ENCODE data around the gene NR0B2.
"Not testable (repeated sequence)": the region's sequence is repeated elsewhere in the genome, so short reads cannot be mapped to it uniquely, and the experiment has no call there.

Gene NR0B2

DNA sequence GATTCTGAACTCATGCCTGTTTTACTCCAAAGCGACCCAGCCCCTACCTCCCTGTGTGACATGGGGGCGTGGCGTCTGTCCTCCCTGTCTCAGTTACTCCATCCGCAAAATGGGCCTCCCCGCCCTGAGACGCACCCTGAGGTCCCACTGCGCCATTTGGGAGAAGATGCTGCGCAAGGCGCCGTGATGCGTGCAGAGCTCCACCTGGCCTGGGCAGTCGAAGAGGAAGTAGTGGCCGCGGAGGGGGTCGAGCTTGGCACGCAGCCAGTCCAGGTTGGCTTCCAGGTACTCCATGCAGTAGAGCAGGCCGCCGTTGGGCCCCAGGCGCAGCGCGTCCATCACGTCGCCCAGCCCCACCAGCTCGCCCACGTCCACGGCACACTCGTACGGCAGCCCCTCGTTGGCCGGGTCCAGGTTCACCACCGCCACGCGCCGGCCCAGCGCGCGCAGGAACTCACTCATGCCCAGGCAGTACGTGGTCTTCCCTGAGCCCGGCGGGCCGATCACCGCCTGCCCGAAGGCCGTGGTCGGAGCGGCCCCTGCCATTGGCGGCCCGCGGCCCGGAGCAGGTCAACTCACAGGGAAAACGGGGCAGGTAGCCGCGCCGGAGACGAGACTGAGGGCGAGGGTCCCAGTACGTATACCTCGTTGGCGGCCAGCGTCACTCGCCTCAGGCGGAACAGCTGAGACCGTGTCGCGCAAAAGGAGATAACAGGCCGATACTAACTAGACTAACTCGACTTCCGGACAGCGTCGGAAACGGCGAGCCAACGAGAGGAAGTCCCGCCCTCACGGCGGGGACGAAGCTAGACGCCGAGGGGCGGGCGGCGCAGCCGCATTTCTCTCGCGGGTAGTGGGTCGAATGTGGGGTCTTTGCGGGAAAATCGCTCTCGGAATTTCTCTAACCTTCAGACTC is 24.0 kb downstream of the NR0B2 start, which contains the start of gene GPN2:
Gene GPN2 (minus strand): TSS at position 733 of the 916 bp plus-strand sequence. CDS start 187 bp downstream, at position 546.
- peak; percentile 89 for DNase-seq (ENCODE audit: low spot score)

DNA sequence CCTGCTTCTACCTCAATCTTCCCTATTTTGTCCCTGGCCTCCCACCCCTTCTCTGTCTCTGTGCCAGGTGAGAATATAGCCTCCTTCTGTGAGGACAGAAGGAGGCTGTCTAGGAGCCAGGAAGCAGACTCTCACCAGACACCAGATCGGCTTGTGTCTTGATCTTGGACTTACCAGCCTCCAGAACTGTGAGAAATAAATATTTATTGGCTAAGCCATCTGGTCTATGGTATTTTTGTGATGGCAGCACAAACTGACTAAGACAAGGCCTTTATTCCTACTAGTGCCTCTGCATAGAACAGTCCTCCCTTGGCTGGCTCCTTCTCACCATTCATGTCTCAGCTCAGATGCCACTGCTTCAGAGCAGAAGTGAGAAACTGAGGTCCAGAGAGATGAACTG is 25.5 kb downstream of the NR0B2 start:
- no peak for DNase-seq (ENCODE audit: low spot score)

DNA sequence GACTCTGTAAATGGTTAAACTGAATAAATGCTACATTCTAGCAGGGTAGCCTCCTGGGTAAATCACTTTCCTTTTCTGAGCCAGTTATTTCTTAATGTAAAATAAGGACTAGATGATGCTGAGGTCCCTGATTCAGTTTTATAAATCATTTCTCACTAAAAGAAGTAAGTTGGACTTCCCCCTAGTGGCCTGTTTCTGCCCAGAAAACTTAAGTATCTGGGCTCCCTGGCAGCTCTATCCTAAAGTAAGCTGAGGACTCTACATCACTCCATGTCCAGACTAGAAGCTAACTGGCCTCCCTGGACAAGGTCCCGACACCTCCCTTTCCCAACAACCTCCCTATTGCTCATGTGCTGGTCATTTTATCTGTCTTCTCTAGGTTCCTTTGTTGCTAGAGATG is 26.6 kb downstream of the NR0B2 start:
- DNase-seq (ENCODE audit: low spot score), result peak; percentile 68

DNA sequence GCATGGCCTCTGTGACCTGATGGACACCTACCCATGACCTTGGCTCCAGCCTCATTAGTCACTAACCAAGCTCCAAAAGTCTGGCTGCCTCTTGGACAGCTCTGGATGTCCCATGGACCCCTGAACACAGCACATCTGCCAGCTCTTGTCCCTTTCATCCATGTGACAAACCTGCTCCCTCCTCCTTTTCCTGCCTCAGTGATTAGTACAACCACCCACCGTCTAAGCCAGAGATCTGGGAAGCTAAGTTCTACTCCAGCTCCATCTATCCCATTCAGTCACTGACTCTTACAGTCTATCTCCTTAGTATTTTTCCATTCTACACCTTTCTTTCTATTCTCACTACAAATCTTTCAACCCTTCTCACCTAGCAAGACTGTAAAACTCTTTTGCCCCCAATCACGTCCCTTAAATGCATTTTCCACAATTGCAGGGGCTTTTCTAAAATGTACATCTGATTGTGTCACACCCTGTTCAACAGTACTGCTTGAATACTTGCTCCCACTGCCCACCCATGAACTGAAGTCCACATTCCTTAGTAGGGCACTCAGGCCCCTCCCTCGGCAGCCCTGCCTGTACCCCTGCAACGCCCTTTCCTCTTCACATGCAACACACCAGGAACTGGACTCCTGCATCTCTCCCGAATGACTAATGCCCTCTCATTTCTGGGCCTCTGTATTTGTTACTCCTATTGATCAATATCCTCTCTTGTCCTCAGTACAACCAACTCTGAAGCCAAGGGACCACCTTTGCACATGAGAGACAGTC is 30.9 kb downstream of the NR0B2 start:
- DNase-seq (ENCODE audit: low spot score), result no peak

DNA sequence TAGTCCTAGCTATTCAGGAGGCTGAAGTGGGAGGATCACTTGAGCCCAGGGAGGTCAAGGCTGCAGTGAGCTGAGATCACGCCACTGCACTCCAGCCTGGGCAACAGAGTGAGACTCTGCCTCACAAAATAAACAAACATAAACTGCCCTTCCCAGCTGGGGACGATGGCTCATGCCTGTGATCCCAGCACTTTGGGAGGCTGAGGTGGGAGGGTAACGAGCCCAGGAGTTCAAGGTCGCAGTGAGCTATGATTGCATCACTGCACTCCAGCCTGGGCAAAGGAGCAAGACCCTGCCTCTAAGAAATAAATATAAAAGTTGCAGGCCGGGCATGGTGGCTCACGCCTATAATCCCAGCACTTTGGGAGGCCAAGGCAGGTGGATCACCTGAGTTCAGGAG is 32.2 kb downstream of the NR0B2 start:
- not testable (repeated sequence) for DNase-seq (ENCODE audit: low spot score)

DNA sequence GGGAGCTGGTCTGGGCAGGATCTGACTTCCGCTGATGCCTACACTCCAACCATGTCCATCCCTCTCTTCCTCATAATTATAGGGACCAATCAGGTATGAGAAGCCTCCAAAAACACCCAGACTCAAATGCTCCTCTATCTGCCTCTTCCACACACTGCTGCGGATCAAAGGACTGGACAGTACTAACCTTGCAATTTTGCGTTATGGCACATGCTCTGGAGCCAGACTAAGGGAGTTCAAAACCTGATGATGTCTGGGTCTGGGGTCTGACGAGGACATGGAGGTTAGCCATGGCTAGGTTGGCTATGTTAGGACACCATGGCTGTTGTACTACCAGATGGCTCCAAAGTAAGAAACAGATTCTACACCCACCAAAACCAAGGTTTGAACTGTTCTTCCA is 34.0 kb downstream of the NR0B2 start:
- no peak for DNase-seq (ENCODE audit: low spot score)

DNA sequence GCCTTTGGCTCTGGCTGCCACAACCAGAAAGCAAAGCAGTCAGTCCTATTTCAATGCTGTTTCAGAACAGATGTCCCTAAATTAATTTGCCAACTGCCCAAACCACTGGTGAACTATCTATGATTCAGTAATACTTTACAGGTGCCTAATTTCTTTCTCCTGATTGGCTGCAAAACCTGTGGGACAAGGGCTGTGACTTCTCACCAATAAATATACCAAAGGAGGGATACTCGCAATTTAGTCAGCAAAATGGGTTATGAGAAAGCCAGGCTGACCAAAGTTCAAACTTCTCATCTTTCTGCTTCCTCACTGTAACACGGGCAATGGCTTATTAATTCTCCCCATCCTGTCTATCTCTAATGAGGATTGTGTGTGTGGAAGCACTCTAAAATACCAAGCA is 36.4 kb downstream of the NR0B2 start:
- DNase-seq (ENCODE audit: low spot score), result no peak

DNA sequence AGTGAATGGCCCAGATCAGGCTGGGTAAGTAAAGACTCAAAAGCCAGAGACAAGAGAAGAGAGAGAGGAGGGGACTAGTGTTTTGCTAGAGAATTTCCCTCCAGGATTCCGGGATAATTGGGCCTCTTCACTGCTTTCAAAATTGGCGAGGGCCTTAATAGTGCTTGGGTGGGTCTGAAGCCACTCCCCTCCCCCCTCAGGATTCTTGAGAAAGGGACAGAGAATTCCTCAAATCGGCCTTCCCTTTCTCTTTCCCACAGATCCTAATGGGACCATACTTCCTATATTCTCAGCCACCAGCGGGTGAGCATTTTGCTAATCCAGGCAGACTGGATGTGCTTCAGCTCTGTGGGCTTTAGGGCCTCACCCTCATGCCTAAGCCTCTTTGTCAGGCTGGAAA is 38.9 kb downstream of the NR0B2 start:
- DNase-seq (ENCODE audit: low spot score), result no peak

DNA sequence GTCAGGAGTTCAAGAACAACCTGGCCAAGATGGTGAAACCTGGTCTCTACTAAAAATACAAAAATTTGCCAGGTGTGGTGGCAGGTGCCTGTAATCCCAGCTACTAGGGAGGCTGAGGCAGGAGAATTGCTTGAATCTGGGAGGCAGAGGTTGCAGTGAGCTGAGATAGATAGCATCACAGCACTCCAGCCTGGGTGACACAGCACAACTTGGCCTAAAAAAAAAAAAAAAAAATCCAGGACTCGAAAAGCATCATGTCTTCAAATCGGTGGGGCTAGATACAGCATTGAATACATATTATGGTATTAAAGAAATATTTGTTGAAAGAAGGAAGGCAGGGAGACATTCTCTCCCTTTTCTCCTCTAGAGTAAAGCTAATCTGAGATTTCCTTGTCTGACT is 40.7 kb downstream of the NR0B2 start:
- not testable (repeated sequence) for DNase-seq (ENCODE audit: low spot score)

DNA sequence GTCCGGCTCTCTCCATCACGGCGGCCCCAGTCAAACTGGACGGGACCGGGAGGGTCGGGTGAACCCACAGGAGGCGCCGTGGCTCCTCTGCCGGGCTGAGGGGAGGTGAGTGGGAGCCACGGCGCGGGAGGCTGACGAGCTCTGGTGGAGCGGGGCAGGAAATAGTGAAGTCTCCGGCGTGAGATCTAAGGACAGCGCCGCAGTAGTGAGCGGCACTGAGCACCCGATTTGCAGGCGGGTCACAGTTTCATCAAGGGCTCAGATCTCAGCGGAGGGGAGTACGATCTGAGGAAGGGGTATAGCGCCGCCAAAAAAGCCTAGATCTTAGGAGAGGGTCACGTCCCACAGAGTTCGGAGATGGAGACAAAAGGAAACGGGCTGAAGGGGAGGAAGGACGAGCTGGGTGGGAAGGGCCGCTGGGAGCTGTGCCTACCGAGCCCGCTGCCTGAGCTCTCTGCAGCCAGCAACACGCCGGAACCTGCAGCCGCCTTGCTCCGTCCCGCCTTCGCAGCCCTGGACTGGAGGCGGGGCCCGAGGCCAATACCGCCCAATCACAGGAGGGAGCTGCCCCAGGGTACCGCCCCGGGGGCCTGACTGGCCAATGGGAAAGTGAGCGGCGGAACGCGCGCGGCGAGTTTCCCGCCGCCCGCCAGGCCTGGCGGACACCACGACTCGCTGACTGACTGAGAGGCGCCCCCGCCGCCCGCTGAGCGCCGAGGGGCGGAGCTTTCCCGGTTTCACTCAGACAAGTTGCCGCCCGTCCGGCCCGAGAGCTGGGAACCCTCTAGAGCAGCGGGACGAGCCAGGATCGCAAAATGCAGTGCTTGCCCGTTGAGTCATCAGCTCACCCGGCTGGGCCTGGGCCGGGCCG is 48.9 kb downstream of the NR0B2 start:
- DNase-seq (ENCODE audit: low spot score), result peak; percentile 98

DNA sequence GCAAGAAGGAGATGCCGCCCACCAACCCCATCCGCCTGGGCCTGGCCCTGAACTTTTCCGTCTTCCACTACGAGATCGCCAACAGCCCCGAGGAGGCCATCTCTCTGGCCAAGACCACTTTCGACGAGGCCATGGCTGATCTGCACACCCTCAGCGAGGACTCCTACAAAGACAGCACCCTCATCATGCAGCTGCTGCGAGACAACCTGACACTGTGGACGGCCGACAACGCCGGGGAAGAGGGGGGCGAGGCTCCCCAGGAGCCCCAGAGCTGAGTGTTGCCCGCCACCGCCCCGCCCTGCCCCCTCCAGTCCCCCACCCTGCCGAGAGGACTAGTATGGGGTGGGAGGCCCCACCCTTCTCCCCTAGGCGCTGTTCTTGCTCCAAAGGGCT is 50.1 kb downstream of the NR0B2 start:
- DNase-seq (ENCODE audit: low spot score), result no peak

DNA sequence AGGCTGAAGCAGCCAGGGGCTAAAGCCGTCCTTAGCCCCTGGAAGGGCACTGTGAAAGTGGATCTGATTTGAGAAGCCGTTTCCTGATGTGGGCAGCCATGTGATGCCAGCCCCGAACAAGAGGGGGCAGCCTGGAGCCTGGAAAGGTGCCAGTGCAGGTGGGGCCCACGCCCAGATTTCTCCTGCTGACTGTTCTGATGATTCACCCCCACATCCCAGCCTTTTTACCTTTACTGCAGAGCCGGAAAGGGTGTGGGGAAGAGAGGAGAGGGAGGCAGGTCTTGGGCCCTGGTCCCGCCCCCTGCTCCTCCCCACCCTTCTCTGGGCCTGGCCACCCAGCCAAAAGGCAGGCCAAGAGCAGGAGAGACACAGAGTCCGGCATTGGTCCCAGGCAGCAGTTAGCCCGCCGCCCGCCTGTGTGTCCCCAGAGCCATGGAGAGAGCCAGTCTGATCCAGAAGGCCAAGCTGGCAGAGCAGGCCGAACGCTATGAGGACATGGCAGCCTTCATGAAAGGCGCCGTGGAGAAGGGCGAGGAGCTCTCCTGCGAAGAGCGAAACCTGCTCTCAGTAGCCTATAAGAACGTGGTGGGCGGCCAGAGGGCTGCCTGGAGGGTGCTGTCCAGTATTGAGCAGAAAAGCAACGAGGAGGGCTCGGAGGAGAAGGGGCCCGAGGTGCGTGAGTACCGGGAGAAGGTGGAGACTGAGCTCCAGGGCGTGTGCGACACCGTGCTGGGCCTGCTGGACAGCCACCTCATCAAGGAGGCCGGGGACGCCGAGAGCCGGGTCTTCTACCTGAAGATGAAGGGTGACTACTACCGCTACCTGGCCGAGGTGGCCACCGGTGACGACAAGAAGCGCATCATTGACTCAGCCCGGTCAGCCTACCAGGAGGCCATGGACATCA is 50.7 kb downstream of the NR0B2 start, which contains the start of gene SFN:
Gene SFN (plus strand): TSS at position 369 of the 904 bp plus-strand sequence. CDS start 64 bp downstream, at position 433.
- peak; percentile 59 for DNase-seq (ENCODE audit: low spot score)

DNA sequence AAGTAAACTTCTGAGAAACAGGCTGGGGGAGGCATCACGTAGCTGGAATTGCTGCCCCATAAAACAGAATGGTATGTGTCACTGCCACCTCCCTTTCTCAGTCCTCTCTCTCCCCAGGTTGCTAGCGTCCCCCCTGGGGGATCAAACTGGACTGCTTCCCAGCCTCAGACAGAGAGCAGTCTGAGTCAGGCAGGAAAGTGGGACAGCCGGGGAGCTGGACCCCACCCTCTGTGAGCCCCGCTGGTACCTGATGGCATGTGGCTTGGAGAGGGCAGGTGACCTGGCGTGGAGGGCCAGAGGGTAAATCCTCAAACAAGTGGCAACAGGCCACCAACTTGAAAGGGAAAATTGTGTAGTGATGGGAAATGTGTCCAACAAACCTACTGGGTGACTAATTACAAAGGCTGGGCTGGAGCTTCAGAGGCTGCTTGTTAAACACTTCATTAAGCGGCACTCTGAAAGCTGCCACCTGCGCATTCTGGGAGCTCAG is 51.8 kb downstream of the NR0B2 start:
- no peak for DNase-seq (ENCODE audit: low spot score)

All from NAMALWA (cell line).